Thyroid gland (tissue), 4 donors: ENCODE measurements around the gene ADAMTS12. TPM values are rescaled to one million over a fixed set of nuclear protein-coding genes. Genes with fewer than 3 reads are reported as not detected.

ENCODE experiments used
- DNase-seq, 2 donors: peaks; one replicate each; pipeline ENCODE4 v3.0.0-alpha.2; 2019
- H3K27ac ChIP-seq, 3 donors: fragments of 200-600 bp; sonication (generic); 1 replicate in 2 of 3; 2 replicates in 1 of 3; pipeline ENCODE4 v1.5.1; 2016 to 2019; ENCODE audit warnings: mild to moderate bottlenecking in 1 of 3, moderate library complexity in 1 of 3
- H3K27me3 ChIP-seq: fragments of 200-600 bp; sonication (generic); one replicate; pipeline ENCODE4 v1.5.1; 2019
- H3K36me3 ChIP-seq, 2 donors: fragments of 200-600 bp; sonication (generic); one replicate each; pipeline ENCODE4 v1.5.1; 2016 to 2019
- H3K4me1 ChIP-seq, 2 donors: fragments of 200-600 bp; sonication (generic); one replicate each; pipeline ENCODE4 v1.5.1; 2017 to 2019
- H3K4me3 ChIP-seq, 3 donors: fragments of 200-600 bp; sonication (generic); replicated peaks in 1 of 3; 1 replicate in 2 of 3; 2 replicates in 1 of 3; pipeline ENCODE4 v1.5.1; 2016; ENCODE audit warnings: mild to moderate bottlenecking in 1 of 3
- H3K9me3 ChIP-seq: fragments of 200-600 bp; sonication (generic); one replicate; pipeline ENCODE4 v1.5.1; 2017
- POLR2A ChIP-seq, 2 donors: fragments of 450-650 bp; IDR thresholded peaks; one replicate each; pipeline ENCODE4 v1.6.1; 2017; ENCODE audit warnings: antibody characterized with exemption in 2 of 2, mild to moderate bottlenecking in 2 of 2, moderate library complexity in 1 of 2
- WGBS, 2 donors: methylation state at CpG; one replicate each; pipeline ENCODE4 v1.1.5; 2017; 5-methylcytosine and 5-hydroxymethylcytosine counted together
- intact Hi-C: fragments of 100-400 bp; cut with DNase I; formaldehyde crosslinking; loops from one replicate; pipeline ENCODE4 v1.15.1; 2023
- total RNA-seq, 4 donors: library from RNA; depleted of rRNA; stranded (reverse); fragments of >200 nt; gene quantifications; one replicate each; pipeline ENCODE4 v1.2.3, GENCODE V29; 2016
- TF ChIP-seq, protein P1 (sequence below), 6 experiments: fragments of 200-600 bp in 3 of 6; fragments of 450-650 bp in 3 of 6; sonication (generic) in 3 of 6; IDR thresholded peaks; one replicate each; pipeline ENCODE4 v1.5.1; 2016 to 2019; ENCODE audit warnings: antibody characterized with exemption in 6 of 6, mild to moderate bottlenecking in 2 of 6, inconsistent platforms in 1 of 6, moderate library complexity in 1 of 6

The ADAMTS12 gene
- total RNA-seq, 4 donors from 2014 or later: 1.3 to 5.8 (median 2.3) TPM

DNA sequence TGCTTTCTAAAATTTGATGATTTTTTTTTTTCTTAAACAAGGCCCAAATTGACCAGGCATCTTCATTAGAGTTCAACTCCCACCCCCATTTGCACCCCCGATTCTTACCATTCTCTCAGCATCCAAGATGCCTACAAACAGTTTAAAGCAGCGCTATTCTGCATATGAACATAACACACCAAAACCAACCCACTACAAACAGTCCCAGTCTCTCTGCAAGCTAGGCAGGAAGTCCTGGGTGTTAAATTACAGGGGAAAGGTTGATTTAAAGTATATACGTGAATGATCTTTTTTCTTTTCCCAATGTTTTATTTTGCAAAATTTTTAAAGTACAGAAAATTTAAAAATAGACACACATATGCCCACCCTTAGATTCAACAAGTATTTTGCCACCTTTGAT is 127.0 kb downstream of the ADAMTS12 start:
- TF ChIP-seq, protein P1, sequence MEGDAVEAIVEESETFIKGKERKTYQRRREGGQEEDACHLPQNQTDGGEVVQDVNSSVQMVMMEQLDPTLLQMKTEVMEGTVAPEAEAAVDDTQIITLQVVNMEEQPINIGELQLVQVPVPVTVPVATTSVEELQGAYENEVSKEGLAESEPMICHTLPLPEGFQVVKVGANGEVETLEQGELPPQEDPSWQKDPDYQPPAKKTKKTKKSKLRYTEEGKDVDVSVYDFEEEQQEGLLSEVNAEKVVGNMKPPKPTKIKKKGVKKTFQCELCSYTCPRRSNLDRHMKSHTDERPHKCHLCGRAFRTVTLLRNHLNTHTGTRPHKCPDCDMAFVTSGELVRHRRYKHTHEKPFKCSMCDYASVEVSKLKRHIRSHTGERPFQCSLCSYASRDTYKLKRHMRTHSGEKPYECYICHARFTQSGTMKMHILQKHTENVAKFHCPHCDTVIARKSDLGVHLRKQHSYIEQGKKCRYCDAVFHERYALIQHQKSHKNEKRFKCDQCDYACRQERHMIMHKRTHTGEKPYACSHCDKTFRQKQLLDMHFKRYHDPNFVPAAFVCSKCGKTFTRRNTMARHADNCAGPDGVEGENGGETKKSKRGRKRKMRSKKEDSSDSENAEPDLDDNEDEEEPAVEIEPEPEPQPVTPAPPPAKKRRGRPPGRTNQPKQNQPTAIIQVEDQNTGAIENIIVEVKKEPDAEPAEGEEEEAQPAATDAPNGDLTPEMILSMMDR (IDR thresholded peaks at IDR 0.05): no peak
- no peak for TF ChIP-seq POLR2A (IDR thresholded peaks at IDR 0.05)
- no peaks in the 10 kb centered on the region for H3K4me1 ChIP-seq
- no peaks in the 10 kb centered on the region for H3K36me3 ChIP-seq
- H3K27ac ChIP-seq: no peak overlapping the region
- H3K9me3 ChIP-seq: no peaks in the 10 kb centered on the region
- 69 to 75% methylated on average over 3 of the region's 3 CpGs for WGBS, 2 donors
- no peaks in the 10 kb centered on the region for H3K27me3 ChIP-seq
- H3K4me3 ChIP-seq: no peak overlapping the region
- DNase-seq: no peak
- intact Hi-C loops: no loop called here

DNA sequence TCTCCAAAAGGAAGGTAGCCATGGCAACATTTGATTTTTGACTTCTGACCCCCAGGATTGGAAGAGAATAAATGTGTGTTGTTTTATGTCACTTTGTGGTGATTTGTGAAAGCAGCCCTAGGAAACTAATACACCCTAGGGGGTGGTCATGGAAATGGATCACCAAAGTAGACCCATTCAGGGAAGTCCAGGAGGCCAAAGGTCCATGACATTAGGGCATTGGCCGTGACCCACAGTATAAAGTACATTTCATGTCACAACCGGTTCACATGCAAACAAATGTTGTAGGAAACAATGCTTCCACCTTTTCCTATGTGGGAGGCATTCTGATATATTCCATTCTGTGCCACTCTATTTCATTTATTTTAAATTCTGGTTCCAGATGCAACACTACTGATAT is 128.4 kb downstream of the ADAMTS12 start:
- Histone ChIP-seq H3K27ac (no peak overlapping the region), H3K36me3 (no peaks in the 10 kb centered on the region), H3K27me3 (no peaks in the 10 kb centered on the region), H3K4me3 (no peak overlapping the region), H3K4me1 (no peaks in the 10 kb centered on the region), H3K9me3 (no peaks in the 10 kb centered on the region)
- WGBS, 2 donors: 81 to 94% methylated on average over 2 of the region's 2 CpGs
- TF ChIP-seq POLR2A (IDR thresholded peaks at IDR 0.05): no peak
- TF ChIP-seq, protein P1 (IDR thresholded peaks at IDR 0.05): no peak
- intact Hi-C loops: no loop called here
- DNase-seq: no peak

DNA sequence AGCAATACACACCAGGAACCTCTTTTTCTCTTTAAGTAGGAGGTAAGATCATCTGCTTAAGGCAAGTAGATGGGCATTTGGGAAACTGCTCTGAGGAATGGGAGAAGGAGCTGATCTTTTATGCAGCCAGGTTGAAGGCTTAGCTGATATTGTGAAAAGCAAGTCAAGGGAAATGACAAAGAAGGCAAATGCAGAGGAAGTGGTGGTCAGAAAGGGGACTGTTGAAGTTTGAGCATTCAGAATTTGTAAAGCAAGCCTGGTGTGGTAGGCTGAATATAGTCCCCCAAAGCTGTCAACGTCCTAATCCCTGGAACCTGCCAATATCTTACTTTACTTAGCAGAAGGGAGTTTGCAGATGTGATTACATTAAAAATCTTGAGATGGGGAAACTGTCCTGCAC is 128.9 kb downstream of the ADAMTS12 start:
- intact Hi-C loops: no loop called here
- Histone ChIP-seq H3K27ac (no peak overlapping the region), H3K27me3 (no peaks in the 10 kb centered on the region), H3K4me3 (no peak overlapping the region), H3K4me1 (no peaks in the 10 kb centered on the region), H3K9me3 (no peaks in the 10 kb centered on the region), H3K36me3 (no peaks in the 10 kb centered on the region)
- 65 to 69% methylated on average over 1 of the region's 1 CpG for WGBS, 2 donors
- TF ChIP-seq, protein P1 (IDR thresholded peaks at IDR 0.05): no peak
- no peak for TF ChIP-seq POLR2A (IDR thresholded peaks at IDR 0.05)
- no peak for DNase-seq

DNA sequence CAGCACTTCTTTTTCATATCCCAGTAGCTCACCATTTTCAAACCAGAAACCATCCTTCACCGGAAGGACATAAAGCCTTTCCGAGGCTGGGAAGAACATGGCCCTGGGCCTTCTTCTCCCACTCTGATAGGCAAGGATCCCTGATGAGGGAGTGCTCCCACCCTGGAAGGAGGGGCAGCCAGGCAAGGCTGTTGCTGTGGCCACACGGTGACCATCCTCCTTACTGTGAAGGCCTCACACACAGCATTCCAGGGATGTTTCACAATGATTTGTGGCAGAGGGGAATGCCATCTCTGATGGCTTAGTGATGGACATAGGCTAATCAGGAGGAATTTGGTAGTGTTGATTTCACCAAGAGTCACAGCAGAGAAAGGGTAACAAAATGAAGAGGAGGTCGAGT is 130.7 kb downstream of the ADAMTS12 start:
- TF ChIP-seq, protein P1 (IDR thresholded peaks at IDR 0.05): no peak
- TF ChIP-seq POLR2A (IDR thresholded peaks at IDR 0.05): no peak
- intact Hi-C loops: no loop called here
- H3K36me3 ChIP-seq: no peaks in the 10 kb centered on the region
- 63 to 75% methylated on average over 4 of the region's 4 CpGs for WGBS, 2 donors
- H3K9me3 ChIP-seq: no peaks in the 10 kb centered on the region
- H3K27ac ChIP-seq: no peak overlapping the region
- DNase-seq: no peak
- no peak overlapping the region for H3K4me3 ChIP-seq
- no peaks in the 10 kb centered on the region for H3K4me1 ChIP-seq
- no peaks in the 10 kb centered on the region for H3K27me3 ChIP-seq

DNA sequence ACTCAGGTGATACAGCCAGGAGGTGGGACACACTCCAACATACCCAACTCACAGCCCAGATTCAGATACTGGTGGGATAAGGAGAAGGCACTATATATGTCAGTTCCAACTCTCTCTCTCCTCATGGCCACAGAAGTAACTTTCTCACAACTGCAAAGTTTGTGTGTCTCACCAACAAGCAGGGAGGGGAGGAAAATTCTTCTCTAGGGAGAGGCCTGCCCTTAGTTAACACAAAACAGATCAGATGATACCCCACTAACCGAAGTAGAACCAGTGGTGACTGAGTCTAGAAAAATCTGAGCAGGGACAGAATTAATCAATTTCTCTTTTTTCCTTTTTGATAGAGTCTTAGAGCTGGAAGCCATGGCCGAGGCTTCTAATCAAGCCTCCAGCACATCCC is 133.1 kb downstream of the ADAMTS12 start:
- no peak overlapping the region for H3K4me3 ChIP-seq
- intact Hi-C loops: no loop called here
- no peak overlapping the region for H3K27ac ChIP-seq
- DNase-seq: no peak
- H3K4me1 ChIP-seq: no peaks in the 10 kb centered on the region
- no peaks in the 10 kb centered on the region for H3K36me3 ChIP-seq
- TF ChIP-seq, protein P1 (IDR thresholded peaks at IDR 0.05): no peak
- no peak for TF ChIP-seq POLR2A (IDR thresholded peaks at IDR 0.05)
- no peaks in the 10 kb centered on the region for H3K27me3 ChIP-seq
- 72 to 84% methylated on average over 2 of the region's 2 CpGs for WGBS, 2 donors
- no peaks in the 10 kb centered on the region for H3K9me3 ChIP-seq
